Measurements from ENCODE around the gene JAKMIP1. TPM values are rescaled to one million over a fixed set of nuclear protein-coding genes. Genes with fewer than 3 reads are reported as not detected.

The JAKMIP1 gene
- polyA plus RNA-seq, 1 donor from 2014 or later = 15.3 TPM

DNA sequence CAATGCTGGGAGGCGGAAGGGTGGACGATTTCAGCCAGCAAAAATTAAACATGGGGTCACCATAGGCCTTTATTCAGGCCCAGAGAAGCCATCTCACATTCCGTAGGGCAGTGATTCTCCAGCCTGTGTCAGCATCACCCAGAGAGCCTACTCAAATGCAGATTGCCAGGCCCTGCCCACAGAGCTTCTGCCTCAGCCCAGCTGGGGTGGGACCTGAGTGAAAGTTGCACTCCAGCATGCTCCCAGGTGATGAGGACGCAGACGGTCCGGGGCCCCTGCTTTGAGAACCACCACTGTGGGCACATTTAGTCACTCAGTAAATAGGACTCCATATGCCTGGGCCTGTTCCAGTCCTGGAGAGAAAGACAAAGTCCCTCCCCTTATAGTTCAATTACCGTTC is 169.7 kb downstream of the JAKMIP1 start:
- TF ChIP-seq POLR2AphosphoS5 (IDR thresholded peaks at IDR 0.05) (no peak), MXI1 (conservative IDR thresholded peaks at IDR 0.05; ENCODE audit: poor library complexity, severe bottlenecking) (no peak), RAD21 (conservative IDR thresholded peaks at IDR 0.05) (no peak), SMC3 (conservative IDR thresholded peaks at IDR 0.05; ENCODE audit: poor library complexity) (no peak), EP300 (conservative IDR thresholded peaks at IDR 0.05; ENCODE audit: poor library complexity, severe bottlenecking) (no peak), EZH2 (IDR thresholded peaks at IDR 0.05; ENCODE audit: borderline replicate concordance, insufficient read depth, low read length, poor library complexity, severe bottlenecking) (no peak), TAF1 (IDR thresholded peaks at IDR 0.05; ENCODE audit: low read depth) (no peak)
- TF ChIP-seq, protein P1, sequence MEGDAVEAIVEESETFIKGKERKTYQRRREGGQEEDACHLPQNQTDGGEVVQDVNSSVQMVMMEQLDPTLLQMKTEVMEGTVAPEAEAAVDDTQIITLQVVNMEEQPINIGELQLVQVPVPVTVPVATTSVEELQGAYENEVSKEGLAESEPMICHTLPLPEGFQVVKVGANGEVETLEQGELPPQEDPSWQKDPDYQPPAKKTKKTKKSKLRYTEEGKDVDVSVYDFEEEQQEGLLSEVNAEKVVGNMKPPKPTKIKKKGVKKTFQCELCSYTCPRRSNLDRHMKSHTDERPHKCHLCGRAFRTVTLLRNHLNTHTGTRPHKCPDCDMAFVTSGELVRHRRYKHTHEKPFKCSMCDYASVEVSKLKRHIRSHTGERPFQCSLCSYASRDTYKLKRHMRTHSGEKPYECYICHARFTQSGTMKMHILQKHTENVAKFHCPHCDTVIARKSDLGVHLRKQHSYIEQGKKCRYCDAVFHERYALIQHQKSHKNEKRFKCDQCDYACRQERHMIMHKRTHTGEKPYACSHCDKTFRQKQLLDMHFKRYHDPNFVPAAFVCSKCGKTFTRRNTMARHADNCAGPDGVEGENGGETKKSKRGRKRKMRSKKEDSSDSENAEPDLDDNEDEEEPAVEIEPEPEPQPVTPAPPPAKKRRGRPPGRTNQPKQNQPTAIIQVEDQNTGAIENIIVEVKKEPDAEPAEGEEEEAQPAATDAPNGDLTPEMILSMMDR (IDR thresholded peaks at IDR 0.05; ENCODE audit: poor library complexity, severe bottlenecking) = no peak
- TF ChIP-seq, protein P2, sequence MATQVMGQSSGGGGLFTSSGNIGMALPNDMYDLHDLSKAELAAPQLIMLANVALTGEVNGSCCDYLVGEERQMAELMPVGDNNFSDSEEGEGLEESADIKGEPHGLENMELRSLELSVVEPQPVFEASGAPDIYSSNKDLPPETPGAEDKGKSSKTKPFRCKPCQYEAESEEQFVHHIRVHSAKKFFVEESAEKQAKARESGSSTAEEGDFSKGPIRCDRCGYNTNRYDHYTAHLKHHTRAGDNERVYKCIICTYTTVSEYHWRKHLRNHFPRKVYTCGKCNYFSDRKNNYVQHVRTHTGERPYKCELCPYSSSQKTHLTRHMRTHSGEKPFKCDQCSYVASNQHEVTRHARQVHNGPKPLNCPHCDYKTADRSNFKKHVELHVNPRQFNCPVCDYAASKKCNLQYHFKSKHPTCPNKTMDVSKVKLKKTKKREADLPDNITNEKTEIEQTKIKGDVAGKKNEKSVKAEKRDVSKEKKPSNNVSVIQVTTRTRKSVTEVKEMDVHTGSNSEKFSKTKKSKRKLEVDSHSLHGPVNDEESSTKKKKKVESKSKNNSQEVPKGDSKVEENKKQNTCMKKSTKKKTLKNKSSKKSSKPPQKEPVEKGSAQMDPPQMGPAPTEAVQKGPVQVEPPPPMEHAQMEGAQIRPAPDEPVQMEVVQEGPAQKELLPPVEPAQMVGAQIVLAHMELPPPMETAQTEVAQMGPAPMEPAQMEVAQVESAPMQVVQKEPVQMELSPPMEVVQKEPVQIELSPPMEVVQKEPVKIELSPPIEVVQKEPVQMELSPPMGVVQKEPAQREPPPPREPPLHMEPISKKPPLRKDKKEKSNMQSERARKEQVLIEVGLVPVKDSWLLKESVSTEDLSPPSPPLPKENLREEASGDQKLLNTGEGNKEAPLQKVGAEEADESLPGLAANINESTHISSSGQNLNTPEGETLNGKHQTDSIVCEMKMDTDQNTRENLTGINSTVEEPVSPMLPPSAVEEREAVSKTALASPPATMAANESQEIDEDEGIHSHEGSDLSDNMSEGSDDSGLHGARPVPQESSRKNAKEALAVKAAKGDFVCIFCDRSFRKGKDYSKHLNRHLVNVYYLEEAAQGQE (IDR thresholded peaks at IDR 0.05; ENCODE audit: borderline replicate concordance) = no peak
- no peak overlapping the region for H3K27ac ChIP-seq (ENCODE audit: low read length)
- H3K36me3 ChIP-seq (ENCODE audit: insufficient read depth, low read length) = no peaks in the 10 kb centered on the region
- H3F3A ChIP-seq (ENCODE audit: insufficient read depth, low read length, poor library complexity, severe bottlenecking) = no peaks in the 10 kb centered on the region
- no peaks in the 10 kb centered on the region for H3K9me2 ChIP-seq (ENCODE audit: insufficient read depth, low read length)
- no peaks in the 10 kb centered on the region for H3K27me3 ChIP-seq (ENCODE audit: insufficient read depth, low read depth, low read length)
- H3K79me2 ChIP-seq (replicated peaks; ENCODE audit: insufficient read depth, low read length) = no peaks in the 10 kb centered on the region
- no peak overlapping the region for H3K4me3 ChIP-seq (ENCODE audit: low read length)
- H3K4me2 ChIP-seq (ENCODE audit: low read length) = no peak overlapping the region
- no peak overlapping the region for H3K9ac ChIP-seq (ENCODE audit: low read length)
- no peaks in the 10 kb centered on the region for H4K20me1 ChIP-seq (ENCODE audit: insufficient read depth)
- H2AFZ ChIP-seq (ENCODE audit: low read depth, low read length) = no peak overlapping the region
- H3K9me3 ChIP-seq (ENCODE audit: low read length) = no peaks in the 10 kb centered on the region

DNA sequence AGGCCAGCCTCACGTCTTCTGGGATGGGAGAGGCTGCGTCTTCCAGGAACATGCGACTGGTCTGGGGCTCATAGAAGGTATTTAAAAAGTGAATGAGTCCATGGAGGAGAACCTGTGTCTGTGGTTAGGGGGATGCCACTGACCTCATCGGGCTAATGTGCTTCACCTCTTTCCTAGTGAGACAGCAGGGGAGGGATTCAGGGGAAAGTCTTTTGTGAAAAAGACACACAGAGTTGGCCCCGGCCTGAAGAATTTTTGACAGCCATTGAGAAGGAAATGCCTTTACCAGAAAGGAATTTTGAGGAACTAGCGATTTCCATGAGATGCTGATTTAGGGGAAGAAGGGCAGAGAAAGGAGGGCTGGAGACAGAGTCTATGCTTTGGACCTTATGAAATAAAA is 171.1 kb downstream of the JAKMIP1 start:
- TF ChIP-seq POLR2AphosphoS5 (IDR thresholded peaks at IDR 0.05) (no peak), EP300 (conservative IDR thresholded peaks at IDR 0.05; ENCODE audit: poor library complexity, severe bottlenecking) (no peak), RAD21 (conservative IDR thresholded peaks at IDR 0.05) (no peak), EZH2 (IDR thresholded peaks at IDR 0.05; ENCODE audit: borderline replicate concordance, insufficient read depth, low read length, poor library complexity, severe bottlenecking) (no peak), MXI1 (conservative IDR thresholded peaks at IDR 0.05; ENCODE audit: poor library complexity, severe bottlenecking) (no peak), SMC3 (conservative IDR thresholded peaks at IDR 0.05; ENCODE audit: poor library complexity) (no peak), TAF1 (IDR thresholded peaks at IDR 0.05; ENCODE audit: low read depth) (no peak)
- TF ChIP-seq, protein P2 (IDR thresholded peaks at IDR 0.05; ENCODE audit: borderline replicate concordance) = no peak
- TF ChIP-seq, protein P1 (IDR thresholded peaks at IDR 0.05; ENCODE audit: poor library complexity, severe bottlenecking) = no peak
- Histone ChIP-seq H3K4me2 (ENCODE audit: low read length) (no peak overlapping the region), H3K27ac (ENCODE audit: low read length) (no peak overlapping the region), H3F3A (ENCODE audit: insufficient read depth, low read length, poor library complexity, severe bottlenecking) (no peaks in the 10 kb centered on the region), H3K27me3 (ENCODE audit: insufficient read depth, low read depth, low read length) (no peaks in the 10 kb centered on the region), H4K20me1 (ENCODE audit: insufficient read depth) (no peaks in the 10 kb centered on the region), H3K9me2 (ENCODE audit: insufficient read depth, low read length) (no peaks in the 10 kb centered on the region), H3K79me2 (replicated peaks; ENCODE audit: insufficient read depth, low read length) (no peaks in the 10 kb centered on the region), H3K36me3 (ENCODE audit: insufficient read depth, low read length) (no peaks in the 10 kb centered on the region), H3K9me3 (ENCODE audit: low read length) (no peaks in the 10 kb centered on the region), H2AFZ (ENCODE audit: low read depth, low read length) (no peak overlapping the region), H3K9ac (ENCODE audit: low read length) (no peak overlapping the region), H3K4me3 (ENCODE audit: low read length) (no peak overlapping the region)

All from neural cell (in vitro differentiated cells).